ENCODE data around the gene DAPK1. TPM values are rescaled to one million over a fixed set of nuclear protein-coding genes. Genes with fewer than 3 reads are reported as not detected.

DAPK1 gene
- total and polyA plus RNA-seq, 10 of the 15 experiments (the other 5 are each of a cell fraction or from before 2014, with no cell fraction given), result 8.2 to 94.7 (median 51.6) TPM

DNA sequence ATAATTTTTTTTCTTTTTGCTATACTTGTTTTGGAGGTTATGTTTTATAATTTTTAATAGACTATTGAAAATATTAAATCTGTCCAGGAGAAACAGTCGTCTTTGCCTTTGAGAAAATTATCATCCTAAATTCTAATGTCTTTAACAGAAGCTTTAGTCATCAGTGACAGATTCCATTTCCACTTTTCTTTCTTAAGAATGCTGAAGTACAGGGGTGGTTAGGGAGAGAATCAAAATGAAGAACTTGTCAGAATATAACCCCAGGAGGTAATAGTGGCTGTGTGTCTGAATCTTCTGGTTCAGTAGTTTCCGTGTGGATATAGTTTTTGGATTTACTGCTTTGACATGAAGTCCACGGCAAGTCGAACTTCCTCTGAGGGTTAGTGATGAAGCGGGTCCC, 111.8 kb downstream of the DAPK1 start (continued):
- TF ChIP-seq, protein P1, sequence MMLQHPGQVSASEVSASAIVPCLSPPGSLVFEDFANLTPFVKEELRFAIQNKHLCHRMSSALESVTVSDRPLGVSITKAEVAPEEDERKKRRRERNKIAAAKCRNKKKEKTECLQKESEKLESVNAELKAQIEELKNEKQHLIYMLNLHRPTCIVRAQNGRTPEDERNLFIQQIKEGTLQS (IDR thresholded peaks at IDR 0.05; ENCODE audit: borderline replicate concordance, extremely low read depth, low read depth, low read length), result no peak
- TF ChIP-seq WRNIP1 (IDR thresholded peaks at IDR 0.05; ENCODE audit: borderline replicate concordance, low read depth, low read length) (no peak), NFIC (IDR thresholded peaks at IDR 0.05; ENCODE audit: low read depth, low read length) (no peak), PML (IDR thresholded peaks at IDR 0.05; ENCODE audit: low read length) (no peak), HDGF (IDR thresholded peaks at IDR 0.05) (no peak), MYC (IDR thresholded peaks at IDR 0.05; ENCODE audit: insufficient read depth, insufficient read length, insufficient replicate concordance, low read length, severe bottlenecking) (no peak), IKZF2 (IDR thresholded peaks at IDR 0.05) (no peak), RAD51 (IDR thresholded peaks at IDR 0.05) (no peak)
- TF ChIP-seq, protein P2, sequence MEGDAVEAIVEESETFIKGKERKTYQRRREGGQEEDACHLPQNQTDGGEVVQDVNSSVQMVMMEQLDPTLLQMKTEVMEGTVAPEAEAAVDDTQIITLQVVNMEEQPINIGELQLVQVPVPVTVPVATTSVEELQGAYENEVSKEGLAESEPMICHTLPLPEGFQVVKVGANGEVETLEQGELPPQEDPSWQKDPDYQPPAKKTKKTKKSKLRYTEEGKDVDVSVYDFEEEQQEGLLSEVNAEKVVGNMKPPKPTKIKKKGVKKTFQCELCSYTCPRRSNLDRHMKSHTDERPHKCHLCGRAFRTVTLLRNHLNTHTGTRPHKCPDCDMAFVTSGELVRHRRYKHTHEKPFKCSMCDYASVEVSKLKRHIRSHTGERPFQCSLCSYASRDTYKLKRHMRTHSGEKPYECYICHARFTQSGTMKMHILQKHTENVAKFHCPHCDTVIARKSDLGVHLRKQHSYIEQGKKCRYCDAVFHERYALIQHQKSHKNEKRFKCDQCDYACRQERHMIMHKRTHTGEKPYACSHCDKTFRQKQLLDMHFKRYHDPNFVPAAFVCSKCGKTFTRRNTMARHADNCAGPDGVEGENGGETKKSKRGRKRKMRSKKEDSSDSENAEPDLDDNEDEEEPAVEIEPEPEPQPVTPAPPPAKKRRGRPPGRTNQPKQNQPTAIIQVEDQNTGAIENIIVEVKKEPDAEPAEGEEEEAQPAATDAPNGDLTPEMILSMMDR (IDR thresholded peaks at IDR 0.05 in 2 of 3, conservative IDR thresholded peaks at IDR 0.05 in 1 of 3; ENCODE audit: control insufficient read depth in 2 of 3, extremely low read depth in 1 of 3, insufficient read depth in 1 of 3, low read depth in 3 of 3, low read length in 3 of 3), result no peak
- TF ChIP-seq, protein P3, sequence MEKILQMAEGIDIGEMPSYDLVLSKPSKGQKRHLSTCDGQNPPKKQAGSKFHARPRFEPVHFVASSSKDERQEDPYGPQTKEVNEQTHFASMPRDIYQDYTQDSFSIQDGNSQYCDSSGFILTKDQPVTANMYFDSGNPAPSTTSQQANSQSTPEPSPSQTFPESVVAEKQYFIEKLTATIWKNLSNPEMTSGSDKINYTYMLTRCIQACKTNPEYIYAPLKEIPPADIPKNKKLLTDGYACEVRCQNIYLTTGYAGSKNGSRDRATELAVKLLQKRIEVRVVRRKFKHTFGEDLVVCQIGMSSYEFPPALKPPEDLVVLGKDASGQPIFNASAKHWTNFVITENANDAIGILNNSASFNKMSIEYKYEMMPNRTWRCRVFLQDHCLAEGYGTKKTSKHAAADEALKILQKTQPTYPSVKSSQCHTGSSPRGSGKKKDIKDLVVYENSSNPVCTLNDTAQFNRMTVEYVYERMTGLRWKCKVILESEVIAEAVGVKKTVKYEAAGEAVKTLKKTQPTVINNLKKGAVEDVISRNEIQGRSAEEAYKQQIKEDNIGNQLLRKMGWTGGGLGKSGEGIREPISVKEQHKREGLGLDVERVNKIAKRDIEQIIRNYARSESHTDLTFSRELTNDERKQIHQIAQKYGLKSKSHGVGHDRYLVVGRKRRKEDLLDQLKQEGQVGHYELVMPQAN (conservative IDR thresholded peaks at IDR 0.05), result no peak
